ENCODE results near the gene WDR73. TPM values are rescaled to one million over a fixed set of nuclear protein-coding genes. Genes with fewer than 3 reads are reported as not detected.

WDR73 gene
- total and polyA plus RNA-seq, 2 of the 4 experiments (the other 2 are of a cell fraction) = 21.5 to 25.5 TPM

DNA sequence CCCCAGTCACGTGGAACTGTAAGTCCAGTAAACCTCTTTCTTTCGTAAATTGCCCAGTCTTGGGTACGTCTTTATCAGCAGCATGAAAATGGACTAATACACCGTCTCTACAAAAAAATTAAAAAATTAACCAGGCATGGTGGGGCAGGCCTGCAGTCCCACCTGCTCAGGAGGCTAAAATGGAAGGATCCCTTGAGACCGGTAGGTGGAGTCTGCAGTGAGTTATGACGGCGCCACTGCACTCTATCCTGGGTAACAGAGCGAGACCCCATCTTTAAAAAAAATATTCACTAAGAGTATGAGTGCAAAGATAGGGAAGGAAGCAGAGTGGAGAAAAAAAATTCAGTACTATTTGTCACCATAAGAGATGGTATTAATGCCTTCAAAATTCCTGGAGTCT, 36.3 kb upstream of the WDR73 start:
- H4K91ac ChIP-seq (ENCODE audit: insufficient read depth, low read depth, low read length) = no peak overlapping the region
- no peaks in the 10 kb centered on the region; the same call in 1 of the 2 replicates for H3K4me1 ChIP-seq (ENCODE audit: control insufficient read depth, insufficient read depth, low read length)
- H3K23ac ChIP-seq (ENCODE audit: low read depth, low read length) = no peak overlapping the region
- no peaks in the 10 kb centered on the region for H3K9me3 ChIP-seq (ENCODE audit: control insufficient read depth, insufficient read depth, low read length)
- H2AK9ac ChIP-seq (replicated peaks; ENCODE audit: low read depth, low read length, poor library complexity) = no peak overlapping the region
- no peak overlapping the region for H2BK15ac ChIP-seq (ENCODE audit: low read depth, low read length)
- H3K4ac ChIP-seq (ENCODE audit: low read depth, low read length) = no peak overlapping the region
- no peak for TF ChIP-seq RAD21 (IDR thresholded peaks at IDR 0.05; ENCODE audit: low read length)
- no peak for TF ChIP-seq POLR2A (IDR thresholded peaks at IDR 0.05; ENCODE audit: low read depth, low read length)
- no peak for TF ChIP-seq RCOR1 (IDR thresholded peaks at IDR 0.05; ENCODE audit: insufficient replicate concordance, low read length)
- no peak for TF ChIP-seq CHD1 (IDR thresholded peaks at IDR 0.05; ENCODE audit: low read depth, low read length)
- TF ChIP-seq BHLHE40 (IDR thresholded peaks at IDR 0.05; ENCODE audit: low read depth, low read length) = no peak
- H3K27me3 ChIP-seq (ENCODE audit: control insufficient read depth, insufficient read depth, low read length) = no peaks in the 10 kb centered on the region
- CTCF ChIA-PET = no interaction called here
- H3K4me2 ChIP-seq (ENCODE audit: low read depth, low read length) = no peak overlapping the region
- no peak overlapping the region for H3K9ac ChIP-seq (ENCODE audit: low read depth, low read length)
- H3K56ac ChIP-seq (ENCODE audit: extremely low read depth, insufficient read depth, low read length) = no peak overlapping the region
- no peak overlapping the region for H3K4me3 ChIP-seq (ENCODE audit: insufficient read depth, low read depth, low read length)
- dilution Hi-C loops (cut with HindIII; ENCODE audit: low sequenced_read_pairs, unreplicated experiment) (no loop called here), in situ Hi-C loops (cut with MboI; ENCODE audit: low sequenced_read_pairs) (no loop called here), intact Hi-C loops (cut with micrococcal nuclease) (no loop called here)
- H4K5ac ChIP-seq (ENCODE audit: low read depth, low read length) = no peak overlapping the region
- H2BK120ac ChIP-seq (ENCODE audit: low read depth, low read length) = no peak overlapping the region
- peaks cover 14% of the 10 kb centered on the region for H3K36me3 ChIP-seq (ENCODE audit: control insufficient read depth, insufficient read depth, low read length)
- no peak overlapping the region for H2BK5ac ChIP-seq (ENCODE audit: low read depth, low read length, poor library complexity, severe bottlenecking)
- no peak for ATAC-seq (ENCODE audit: low read depth)
- no CpG with 5 or more reads among the region's 8 CpGs for WGBS, 2 experiments (ENCODE audit: extremely low coverage in 2 of 2, insufficient read length in 1 of 2)
- H3K27ac ChIP-seq (ENCODE audit: insufficient read depth, low read length) = no peak overlapping the region
- H2AK5ac ChIP-seq (ENCODE audit: low read depth, low read length) = no peak overlapping the region
- no peak overlapping the region for H4K8ac ChIP-seq (ENCODE audit: low read depth in 2 of 2, low read length in 2 of 2)
- peaks cover 13 to 59% of the 10 kb centered on the region in 2 experiments for H3K79me1 ChIP-seq (ENCODE audit: low read depth in 1 of 2, low read length in 2 of 2)
- no peak overlapping the region for H3K14ac ChIP-seq (replicated peaks; ENCODE audit: low read depth, low read length)
- POLR2A ChIA-PET (ENCODE audit: unreplicated experiment) = no interaction called here
- no peak for DNase-seq
- no TSS peak for BruUV-seq (replicated peaks)
- H3K18ac ChIP-seq (ENCODE audit: low read depth, low read length) = no peak overlapping the region
- peaks cover 13% of the 10 kb centered on the region; the same call in 1 of the 2 replicates for H4K20me1 ChIP-seq (ENCODE audit: insufficient read depth, low read length)
- 0 out of 2 replicates have a peak, but pooled peaks cover 3% of the 10 kb centered on the region for H3K9me1 ChIP-seq (ENCODE audit: insufficient read depth, low read length)
- no peak overlapping the region for H2AFZ ChIP-seq (replicated peaks; ENCODE audit: low read length, poor library complexity)
- H2BK20ac ChIP-seq (ENCODE audit: low read depth, low read length) = no peak overlapping the region
